Stimulated activated CD4-positive, alpha-beta T cell treated with anti-CD3 and anti-CD28 coated beads, Interleukin-1b, Interleukin-23, amount 100 ng/mL, for 1 hour (primary cell): ENCODE results near the gene PLPP7.
"Not testable (repeated sequence)": the region's sequence is repeated elsewhere in the genome, so short reads cannot be mapped to it uniquely, and the experiment has no call there.

Source experiments
- DNase-seq, 2 donors: peaks; one replicate each; pipeline ENCODE4 v3.0.0-alpha.2; 2020; ENCODE audit warnings: low read depth in 2 of 2

Gene PLPP7

DNA sequence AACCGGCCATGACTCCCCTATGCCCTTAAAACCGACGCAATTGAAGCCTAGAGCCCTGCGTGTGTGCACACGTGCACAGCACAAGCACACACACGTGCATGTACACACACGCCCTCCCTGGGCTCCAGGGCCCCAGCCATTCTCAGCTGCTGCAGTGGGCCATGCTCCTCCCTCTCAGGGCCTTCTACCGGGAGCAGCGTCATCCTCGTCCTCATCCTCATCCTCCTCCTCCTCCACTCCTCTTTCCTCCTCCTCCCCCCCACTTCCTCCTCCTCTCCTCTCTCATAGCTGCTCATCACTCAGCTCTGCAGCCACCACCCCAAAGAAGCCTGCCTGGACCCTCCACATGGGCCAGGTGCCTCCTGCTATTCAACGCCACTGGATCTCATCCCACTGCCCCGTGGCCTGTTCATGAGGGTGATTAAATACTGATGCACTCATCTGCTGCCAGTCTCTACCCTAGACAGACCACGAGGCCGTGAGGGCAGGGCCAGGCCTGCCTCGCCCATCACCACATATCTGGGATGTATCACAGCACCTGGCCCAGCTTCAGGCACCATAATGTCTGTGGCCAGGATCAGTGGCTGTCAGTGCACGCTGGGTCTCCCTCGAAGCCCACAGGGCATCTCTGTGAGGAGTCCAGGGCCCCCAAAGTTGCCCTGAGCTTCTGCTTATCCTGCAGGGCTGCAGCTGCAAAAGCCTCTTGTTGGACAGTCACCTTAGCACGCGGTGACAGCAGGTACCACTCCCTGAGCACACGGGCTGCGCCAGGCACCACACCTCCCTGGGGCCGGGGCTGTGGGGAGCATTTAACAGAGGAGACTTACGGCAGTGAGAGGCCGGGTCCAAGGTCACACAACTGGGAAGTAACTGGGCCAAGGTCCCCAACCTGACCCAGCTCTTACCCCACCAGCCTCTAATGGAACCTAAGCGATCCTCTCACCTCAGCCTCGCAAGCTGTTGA, 23.0 kb upstream of the PLPP7 start:
- no peak for DNase-seq

DNA sequence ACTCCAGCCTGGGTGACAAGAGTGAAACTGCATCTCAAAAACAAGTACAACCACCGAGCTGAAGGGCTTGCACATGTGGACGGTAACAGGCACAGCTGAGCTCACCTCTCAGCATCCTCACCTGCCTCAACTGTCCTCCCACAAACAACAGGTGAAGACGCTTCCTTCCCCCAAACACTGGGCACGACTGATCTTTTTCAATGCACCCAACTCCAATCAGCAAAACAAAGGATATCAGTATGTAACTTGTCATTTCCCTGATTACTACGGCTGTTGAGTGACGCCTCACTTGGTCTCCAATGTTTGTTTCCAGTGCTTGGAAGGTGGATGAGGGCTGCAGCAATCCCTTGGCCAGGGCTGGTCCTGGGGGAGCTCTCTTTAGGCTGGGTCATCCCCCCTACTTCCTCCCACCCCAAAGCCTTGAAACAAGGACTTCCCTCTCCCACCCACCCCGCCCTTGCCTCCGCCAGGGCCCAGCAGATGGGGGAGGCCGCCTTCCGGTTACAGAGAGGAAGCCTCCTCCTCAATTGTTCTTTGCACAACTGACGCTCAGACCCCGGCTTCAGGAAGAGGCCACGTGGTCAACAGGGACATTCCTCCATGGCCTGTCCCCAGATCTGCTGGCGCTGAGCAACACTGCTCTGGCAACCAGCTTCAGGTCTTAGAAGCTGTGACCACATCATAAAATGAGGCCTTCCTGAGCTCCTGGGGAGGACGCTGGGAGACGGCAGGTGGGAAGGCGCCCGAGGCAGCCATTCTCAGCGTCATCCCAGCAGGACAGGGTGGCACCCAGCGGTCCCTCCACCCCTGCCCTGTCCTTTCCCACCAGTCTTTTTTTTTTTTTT, 19.1 kb upstream of the PLPP7 start:
- no peak for DNase-seq

DNA sequence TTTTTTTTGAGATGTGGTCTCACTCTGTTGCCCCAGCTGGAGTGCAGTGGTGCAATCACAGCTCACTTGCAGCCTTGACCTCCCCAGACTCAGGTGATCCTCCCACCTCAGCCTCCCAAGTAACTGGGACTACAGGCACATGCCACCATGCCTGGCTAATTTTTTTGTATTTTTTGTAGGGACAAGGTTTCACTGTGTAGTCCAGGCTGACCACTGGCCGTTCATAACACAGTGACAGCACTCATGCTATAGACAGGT, 18.6 kb upstream of the PLPP7 start:
- not testable (repeated sequence) for DNase-seq

DNA sequence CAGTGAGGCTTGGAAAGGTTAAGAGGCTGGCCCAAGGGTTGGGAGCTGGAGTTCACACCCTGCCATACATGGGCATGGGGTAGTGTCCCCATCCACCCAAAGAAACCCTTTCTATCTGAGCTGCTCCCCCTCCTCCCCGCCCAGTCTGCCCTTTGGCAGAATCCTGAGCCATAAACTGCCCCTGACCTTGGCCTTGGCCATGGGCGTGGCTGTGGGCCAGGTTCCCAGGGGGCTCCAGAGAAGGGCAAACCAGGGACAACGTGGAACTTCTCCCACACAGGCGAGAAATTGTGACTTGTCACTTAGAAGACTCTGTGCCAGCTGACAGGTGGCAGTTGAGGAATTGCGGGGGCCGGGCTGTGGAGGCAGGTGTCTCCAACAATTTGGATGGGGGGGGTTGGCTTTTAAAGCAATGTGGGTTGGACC, 18.0 kb upstream of the PLPP7 start:
- DNase-seq: no peak

DNA sequence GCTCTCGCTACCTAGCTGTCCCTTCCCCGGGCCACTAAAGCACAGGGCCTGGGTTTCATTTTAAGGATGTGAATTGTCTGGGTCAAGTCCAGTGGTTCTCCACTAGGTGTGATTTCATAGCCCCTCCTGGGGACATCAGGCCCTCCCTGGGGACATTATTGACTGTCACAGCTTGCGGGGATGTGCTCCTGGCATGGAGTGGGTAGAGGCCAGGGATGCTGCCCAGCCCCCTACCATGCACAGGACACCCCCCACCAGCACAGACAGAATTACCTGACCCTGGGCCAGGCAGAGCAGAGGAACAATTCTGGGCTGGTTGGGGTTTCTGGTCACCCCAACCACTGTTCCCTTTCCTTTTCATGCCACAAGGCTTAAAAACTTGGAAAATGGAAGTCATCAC, 17.3 kb upstream of the PLPP7 start:
- DNase-seq: no peak

DNA sequence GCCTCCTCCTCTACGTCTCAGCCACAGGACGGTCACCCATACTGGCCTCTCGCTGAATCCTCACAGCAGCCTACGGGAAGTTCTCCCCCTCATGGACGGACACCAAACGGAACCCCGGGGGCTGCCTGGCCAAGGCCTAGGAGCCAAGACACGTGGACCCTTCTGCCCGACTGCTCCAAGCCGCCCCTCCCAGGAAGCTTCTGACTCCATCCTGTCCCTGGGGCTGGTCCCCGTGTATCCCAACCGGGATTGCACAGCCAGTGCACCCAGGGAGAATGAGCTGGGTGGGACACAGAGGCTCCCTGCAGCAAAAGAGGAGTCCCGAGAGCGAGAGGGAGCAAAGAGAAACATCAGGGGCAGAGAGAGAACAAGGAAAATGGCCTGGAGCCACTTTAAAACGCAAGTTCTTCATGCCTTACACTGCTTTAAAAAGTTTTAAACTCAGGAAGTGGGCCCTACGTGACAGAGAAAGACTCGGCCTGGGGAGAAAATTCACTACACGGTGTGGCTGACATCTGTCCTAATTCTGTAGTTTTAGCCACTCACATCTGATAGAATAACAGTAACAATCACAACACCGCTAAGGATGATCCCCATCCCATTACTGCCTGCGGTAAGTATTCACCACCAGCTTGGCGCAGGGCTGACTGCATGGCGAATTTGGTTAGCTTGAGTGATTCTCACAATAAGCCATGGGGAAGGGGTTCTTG, 16.2 kb upstream of the PLPP7 start:
- DNase-seq: no peak

DNA sequence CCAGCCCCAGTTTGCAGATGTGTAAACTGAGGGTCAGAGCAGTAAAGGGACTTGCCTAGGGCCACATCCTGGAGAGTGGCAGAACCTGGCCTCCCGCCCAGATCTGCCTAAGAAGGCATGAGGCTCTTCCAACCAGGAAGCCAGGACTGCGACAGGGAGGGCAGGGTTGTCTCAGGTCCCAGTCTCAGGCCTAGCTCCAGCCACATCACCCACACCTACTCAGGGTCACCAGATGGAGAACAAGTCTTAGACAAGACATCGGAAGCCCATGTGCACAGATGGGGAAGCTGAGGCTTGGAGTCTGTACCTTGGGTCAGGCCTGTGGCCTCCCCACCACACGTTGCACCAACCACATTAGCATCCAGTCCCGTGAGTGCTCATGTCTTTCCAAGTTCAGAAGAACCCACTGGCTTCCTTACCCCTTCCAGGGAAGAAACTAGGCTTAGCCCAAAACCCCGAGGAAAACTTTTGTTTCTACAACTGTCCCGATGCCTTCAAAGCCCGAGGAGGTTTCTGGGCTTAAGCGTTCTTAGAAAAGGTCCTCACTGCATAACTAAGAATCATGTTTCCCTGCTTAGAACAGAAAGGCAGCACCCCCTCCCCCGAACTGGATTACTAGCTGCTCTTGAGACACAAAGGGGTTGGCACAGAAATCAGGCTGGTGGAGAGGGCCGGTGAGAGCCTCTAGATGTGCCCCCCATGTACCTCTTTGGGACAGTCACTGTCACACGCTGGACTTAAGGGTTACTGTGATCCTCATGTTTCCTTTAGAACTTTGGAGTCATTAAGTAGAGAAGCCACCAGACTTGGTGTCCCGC, 15.5 kb upstream of the PLPP7 start:
- DNase-seq: no peak

DNA sequence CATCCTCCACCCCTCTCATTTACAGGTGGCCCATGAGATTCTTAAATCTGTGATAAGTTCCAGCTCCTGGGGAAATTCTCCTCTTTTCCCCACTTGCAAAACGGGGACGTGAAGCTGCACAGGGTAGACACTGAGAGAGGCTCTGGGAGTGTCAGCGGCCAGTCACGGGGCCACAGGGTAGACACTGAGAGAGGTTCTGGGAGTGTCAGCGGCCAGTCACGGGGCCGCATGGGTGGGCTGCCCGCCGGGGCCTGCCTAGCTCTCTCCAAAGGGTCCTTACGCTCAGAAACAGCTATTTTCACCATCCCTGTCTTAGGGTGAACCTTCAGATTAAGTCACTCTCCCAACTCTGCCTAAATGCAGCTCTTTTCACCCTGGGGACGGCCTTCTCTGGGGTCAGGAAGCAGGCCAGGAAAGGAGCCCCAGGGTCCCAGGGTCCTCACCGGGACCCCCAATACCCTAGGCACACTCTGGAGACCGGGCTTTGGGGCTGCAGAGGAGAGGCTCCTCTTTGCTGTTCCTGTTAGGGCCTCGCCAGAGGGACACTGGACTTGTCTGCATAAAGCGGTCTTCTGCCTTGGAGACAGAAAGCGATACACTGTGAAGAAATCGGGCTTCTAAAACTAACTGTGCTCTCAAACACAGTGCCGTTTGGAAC, 14.7 kb upstream of the PLPP7 start:
- no peak for DNase-seq

DNA sequence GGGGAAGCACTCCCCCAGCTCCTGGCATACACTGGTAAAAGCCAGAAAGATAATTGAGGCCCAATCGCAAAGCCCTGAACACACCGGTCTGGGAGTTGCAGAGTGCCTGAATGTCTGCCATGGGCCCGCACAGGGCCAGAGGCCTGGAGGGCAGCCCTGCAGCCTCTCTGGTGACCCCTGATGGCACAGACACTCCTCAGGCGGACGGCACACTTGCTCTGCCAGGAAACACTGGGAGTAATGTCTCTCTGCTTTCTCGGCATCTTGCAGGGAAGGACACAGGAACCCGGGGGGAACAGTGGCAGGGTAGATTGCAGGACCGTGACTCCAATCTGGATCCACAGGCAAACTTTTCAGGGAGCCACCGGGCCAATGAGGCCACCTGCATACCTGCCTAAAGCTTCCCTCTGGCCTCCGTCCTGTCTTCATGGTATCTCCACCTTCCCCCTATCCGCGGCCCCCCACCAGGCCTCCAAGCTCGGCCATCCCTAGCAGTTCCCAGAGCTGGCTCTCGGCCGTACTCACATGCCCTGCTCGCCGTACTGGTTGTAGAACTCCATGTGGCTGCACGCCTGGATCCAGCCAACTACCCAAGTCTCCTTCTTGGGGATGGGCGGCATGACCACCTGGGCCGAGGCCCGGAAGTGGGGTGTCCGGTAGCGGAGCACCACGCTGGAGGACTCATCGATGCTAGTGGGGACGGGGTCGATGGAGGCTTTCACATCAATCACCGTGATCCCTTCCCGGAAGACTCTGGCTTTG, 14.0 kb upstream of the PLPP7 start:
- DNase-seq: no peak

DNA sequence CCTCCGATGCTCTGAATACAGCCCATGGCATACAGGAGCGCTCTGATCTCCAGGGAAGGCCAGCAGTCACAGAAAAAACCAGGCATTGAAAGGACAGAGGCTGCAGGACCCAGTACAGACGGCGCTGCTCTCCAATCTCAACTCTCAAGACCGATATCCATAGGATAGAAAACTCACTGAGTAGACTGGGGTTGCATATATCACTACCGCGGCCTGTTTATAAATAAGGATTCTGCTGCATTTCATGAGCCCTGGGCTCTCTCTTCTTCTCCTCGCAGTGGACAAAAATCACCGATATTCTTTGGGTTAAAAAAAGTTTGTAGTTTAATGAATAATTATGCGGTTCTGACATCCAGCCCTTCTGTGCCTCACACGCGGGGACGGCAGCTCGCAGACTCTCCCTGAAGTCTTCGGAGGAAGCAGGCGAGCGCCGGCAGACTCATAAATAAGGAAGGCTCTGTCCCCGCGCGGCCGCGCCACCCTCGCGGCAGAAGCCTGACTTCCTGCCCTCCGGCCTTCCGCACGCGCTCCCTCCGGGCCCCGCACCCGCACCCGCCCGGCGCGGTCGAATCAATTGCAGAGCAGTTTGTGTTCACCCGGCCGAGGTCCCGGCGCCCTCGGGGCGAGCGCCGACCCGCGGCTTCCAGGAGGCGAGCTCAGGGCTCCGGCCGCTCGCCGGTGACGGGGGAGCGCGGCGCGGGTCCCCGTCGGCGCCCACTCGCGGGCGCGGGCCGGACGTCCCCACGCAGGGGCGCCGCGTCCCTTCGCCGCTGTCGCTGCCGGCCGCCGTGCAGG, 13.2 kb upstream of the PLPP7 start, which contains the start of gene FAM78A:
TSS of gene FAM78A (minus strand) at position 417 of the 795 bp plus-strand sequence. CDS start at position 86, 331 bp downstream.
- DNase-seq: no peak

DNA sequence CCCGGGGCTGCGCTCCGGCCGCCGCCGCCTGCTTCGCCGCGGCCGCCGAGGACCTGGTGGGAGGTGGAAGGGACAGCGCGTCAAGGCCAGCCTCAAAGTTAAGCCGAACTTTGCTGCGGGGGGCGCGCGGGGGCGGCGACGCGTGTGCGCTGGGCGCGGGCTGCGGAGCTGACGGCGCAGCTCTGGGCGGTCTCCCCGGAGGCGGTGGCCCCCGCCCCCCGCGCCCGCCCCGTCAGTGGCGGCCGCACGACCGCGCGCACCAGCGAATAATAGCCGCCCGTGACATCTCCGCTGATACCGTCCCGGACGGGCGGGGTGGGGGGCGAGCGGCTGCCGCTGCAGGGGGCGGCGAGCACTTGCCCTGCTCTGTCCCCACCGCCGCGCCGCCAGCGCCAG, 12.6 kb upstream of the PLPP7 start:
- DNase-seq: no peak

DNA sequence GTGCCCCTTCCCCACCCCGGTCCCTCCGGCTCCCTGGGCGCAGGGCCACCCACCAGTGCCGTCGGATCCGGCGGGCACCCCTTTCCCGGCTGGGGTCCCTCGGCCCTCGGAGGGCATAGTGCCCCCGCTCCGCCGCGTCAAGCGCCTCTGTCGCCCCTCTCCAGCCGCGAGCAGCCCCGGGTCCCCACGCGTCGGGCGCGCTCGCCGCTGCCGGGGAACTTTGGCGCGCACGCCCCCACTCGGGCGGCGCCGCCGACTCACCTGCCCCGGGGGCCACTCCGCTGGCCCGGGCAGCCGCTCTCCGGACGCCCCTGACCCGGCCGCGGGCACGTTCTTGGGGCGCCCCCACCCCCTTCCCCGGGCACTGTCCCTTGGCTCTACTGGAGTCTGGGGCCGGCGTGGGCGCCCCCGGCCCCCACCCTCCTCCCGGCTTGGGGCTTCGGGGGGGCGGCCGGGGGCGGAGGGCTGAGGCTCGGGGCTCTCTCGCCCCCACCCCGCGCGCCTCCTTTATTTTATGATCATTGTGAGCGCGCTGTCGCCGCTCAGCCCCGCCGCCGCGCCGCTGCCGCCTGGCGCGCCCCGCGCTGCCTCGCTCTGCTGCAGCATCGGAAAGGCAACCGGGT, 12.1 kb upstream of the PLPP7 start:
- no peak for DNase-seq

DNA sequence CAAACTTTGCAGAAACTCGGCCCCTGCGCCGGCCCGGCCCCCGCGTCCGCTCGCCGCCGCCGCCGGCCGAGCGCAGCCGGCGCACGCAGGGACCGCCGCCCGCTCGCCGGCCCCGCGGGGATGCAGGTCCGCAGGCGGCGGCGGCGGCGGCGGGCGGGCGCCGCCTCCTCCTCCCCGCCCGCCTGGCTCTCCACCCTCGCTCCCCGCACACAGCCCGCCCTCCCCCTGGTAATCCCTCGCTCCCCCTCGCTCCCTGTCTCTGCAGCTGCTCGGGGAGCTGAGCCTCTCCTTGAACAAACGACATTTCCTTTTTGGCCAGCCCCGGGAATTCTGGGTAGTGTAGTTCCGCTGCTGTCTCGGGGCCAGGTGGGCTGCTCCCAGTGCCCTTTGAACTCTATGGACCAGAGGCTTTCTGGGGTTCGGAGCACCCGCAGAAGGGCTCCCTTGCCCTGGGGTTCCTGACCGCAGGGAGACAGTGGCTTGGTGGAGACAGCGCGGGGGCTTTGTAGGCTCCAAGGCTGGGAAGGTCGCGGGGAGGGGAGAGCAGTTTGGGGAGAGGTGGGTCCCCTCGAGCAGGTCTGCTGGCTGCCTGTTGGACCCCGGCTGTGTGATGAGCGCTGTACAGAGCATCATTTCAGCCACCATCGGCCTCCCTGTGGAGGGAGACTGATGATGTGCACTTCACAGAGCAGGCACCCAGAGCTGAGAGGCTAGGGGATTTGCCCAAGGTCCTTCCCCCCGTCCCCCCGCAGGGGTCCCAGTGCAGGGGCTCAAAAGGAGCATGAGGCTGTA, 11.4 kb upstream of the PLPP7 start:
- DNase-seq: peak in 1 of 2 donors; percentile 34

DNA sequence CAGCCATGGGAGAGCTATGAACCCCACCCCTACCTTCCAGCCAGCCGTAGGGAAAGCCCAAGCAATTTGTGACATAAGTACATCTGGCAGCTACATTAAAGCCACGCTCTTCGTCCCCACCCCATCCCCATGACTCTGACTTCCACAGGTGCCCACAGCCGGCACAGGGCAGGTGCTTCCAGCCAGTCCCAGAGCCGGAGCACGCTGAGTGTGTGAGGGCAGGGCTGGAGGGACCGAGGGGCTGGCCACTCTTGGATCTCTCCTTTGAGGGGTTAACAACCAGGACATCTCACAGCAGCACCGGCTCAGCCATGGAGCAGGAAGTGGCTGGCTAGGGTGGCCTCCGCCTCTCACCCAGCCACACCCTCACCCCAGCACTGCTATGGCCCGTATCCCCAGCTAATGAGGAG, 10.8 kb upstream of the PLPP7 start:
- DNase-seq: no peak

DNA sequence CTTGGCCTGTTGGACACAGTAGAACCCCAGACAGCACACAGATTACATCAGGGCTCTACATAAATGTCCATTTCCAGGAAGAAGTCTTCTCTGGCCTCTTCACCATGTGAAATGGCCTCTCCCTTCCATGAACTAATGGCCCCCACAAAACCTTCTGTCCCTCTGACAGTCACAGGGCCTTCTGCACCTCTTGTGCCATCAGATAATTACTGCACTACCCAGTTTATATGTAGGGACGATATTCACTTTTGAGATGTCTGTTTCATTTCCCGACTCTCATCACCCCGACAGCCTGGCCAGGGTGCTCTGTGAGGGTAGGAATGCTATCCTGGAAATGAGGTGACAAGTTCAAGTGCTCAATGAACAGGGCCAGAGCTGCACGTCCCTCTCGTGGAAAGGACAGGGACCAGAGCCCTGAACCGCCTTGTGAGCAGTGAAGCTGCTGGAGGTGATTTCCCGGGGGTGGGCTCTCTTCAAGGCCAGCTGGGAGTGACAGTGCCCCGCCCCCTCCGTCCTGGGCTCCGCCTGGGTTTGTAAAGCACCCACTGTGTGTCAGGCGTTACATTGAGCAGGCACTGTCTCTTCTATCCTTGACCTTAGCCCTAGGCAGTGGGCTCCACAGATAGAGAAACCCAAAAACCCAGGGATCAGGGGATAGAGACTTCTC, 10.2 kb upstream of the PLPP7 start:
- no peak for DNase-seq

DNA sequence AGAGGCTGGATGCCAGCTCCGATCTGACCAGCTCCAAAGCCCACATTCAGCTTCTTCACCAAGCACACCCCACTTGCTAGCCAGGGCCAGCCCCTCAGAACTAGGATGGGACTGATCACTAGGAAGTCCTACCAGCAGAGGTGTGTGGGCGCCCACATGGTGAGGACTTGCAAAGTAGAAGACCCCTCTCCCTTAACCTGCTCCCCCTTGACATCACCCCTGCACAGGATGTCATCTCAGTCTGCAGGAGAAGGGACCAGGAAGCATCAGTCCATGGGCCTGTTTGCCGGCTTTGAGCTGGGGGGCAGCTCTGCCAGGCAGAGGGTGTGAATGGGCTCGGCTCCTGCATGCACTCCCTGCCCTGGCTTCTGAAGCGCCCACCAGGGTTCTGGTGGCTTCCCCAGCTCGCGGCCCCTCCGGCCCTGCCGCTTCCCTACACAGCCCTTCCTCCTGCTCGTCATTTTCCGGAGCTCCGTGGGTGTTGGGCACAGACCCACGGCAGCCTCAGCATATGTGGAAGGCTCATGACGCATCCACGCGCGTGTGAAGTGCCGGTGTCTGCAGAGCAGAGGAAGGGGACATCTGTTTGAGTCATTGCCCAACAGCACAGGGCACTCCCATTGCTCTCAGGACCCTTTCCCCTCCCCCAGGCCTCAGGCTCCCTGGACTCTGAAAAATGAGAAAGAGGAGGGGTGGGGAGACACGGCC, 9.5 kb upstream of the PLPP7 start:
- no peak for DNase-seq

DNA sequence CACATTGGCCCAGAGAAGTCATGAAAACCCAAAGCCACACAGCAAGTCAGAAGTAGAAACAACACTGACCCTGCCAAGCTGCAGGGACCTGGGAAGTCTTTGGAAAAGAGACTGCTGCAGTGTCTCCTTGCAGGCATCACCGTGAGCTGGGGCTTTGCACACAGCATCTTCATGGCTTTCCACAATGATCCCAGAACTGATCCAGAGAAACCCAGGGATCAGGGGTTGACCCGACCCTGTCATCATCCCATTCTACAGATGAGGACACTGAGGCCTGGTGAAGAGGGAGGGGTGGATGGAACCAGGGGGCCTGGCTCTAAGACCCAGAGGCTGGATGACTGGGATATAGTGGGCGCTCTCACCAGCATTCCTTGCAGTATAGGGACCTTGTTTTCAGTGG, 8.9 kb upstream of the PLPP7 start:
- DNase-seq: no peak
